NCI-H2081 (cell line): Measurements from ENCODE around the gene RALA.
"Not testable (repeated sequence)": the region's sequence is repeated elsewhere in the genome, so short reads cannot be mapped to it uniquely, and the experiment has no call there.

ENCODE experiments used
- DNase-seq, 2 experiments: peaks; one replicate each; lab custom pipeline; 2025; lab: John Stamatoyannopoulos, UW

Gene RALA

GRCh38 chr7:39727231-39728012 lies 104.0 kb downstream of the RALA start:
- no peak for DNase-seq

DNA sequence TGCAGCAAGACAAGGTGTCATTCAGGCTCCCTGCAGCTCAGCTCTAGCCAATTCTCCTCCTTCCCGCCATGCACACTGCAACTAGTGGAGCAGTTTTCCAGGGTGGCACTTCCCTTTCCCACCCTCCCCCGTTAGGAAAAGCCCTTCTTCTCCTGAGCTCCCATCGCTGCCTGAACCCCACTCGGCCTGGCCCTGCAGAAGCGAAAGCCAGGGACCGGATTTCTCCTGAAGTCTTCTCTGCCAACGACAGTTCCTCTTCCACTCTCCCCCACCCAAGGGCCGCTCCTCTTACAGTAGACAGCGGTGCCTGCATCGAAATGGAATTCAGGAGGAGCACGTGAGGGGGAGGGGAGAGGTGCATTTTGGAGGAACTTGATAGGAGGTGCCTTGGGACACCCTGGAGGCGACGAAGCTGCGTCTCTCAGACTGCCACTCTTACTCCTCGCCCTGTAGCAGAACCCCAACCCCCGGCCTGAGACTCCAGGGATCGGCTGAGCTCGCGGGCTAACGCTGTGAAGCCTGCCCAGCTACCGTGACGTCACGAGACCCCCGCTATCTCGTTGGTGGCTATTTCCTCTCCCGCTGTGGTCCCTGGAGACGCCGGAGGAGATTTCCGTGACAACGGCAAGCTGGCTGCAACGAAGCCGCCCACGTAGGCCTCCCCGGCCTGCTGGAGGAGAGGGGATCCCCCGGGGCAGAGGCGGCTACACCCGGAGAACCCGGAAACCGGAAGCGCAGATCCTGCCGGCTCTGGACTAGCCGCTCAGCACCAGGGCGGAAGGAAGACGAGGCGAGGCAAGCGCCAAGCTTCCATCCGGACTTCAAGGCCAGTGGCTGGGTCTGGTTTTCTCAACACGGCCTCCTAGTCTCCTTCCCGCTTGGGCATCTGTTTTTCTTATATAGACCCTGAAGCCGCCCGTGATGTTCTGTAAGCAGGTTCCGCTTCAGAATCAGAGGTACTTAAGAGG lies 109.7 kb downstream of the RALA start:
- peak; percentile 97 to 98 for DNase-seq

GRCh38 chr7:39733881-39734632 lies 110.7 kb downstream of the RALA start:
- DNase-seq: peak in 1 of 2 experiments; percentile 28

DNA sequence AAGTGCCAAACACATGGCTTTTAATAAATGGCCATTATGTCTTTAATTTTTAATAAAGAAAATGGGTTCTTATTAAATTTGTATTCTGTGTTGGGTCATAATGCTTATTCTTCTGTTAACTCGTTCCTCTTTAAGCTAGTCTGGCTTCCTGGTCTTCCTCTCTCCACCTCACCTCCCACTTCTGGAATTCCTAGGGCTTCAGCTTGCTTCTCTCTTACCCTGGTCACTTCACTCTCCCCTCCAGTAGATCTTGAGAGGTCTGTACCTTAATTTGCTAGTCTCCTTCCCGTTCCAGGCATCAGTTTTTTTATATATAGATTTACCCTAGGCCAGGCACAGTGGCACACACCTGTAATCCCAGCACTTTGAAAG lies 111.2 kb downstream of the RALA start:
- DNase-seq: no peak

DNA sequence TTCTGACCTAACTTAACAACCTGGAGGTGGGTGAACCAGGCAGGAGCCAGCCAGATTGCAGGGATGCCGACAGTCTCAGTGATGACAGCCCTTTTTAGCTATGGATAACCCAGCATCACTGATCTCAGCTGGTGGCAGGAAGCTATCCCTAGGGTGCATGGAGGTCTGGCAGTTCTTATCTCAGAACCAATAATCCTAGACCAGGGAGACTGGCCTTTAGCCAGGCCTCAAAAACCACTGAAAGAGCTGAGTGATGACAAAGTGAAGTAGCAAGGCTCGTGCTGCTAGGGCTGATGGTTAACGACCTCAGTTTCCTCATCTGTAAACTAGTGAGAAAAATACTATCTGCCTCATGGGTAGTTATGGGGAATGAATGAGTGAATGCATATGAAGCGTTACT lies 112.5 kb downstream of the RALA start:
- no peak for DNase-seq

DNA sequence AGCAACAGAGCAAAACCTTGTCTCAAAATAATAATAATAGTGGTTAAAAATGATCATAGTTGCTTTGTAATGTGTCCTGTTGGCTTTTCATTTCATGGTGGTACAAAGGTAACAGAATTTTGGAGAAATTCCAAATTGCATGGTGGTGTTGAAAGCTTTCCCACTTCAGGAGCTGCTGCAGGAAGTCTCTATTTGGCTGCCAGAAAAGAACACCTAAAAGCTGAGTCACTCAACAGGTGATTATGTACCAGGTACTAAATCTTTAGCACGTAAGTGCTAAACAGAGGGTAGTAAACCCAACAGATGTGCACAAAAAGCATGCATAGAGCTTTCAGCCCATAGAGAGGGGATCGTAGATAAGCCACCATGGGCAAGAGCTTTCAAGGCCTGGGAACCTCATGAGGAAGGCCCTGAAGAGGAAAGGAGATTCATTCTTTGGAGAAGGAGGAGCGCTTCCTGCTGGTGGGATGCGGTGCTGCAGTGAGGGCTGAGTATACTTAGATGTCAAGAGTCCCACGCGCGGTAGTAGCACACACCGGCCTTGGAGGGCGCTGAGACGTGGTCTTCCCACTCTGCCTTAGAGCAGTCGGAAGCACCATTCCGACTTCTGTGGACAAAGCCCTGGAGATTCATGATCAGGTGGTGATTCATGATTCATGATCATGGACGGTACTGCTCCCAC lies 118.7 kb downstream of the RALA start:
- DNase-seq: peak in 1 of 2 experiments; percentile 21

- no peak for DNase-seq
These were observed 121.2 kb downstream of the RALA start for GRCh38 chr7:39744620-39745019.

GRCh38 chr7:39745320-39745719 lies 121.9 kb downstream of the RALA start:
- DNase-seq: no peak

DNA sequence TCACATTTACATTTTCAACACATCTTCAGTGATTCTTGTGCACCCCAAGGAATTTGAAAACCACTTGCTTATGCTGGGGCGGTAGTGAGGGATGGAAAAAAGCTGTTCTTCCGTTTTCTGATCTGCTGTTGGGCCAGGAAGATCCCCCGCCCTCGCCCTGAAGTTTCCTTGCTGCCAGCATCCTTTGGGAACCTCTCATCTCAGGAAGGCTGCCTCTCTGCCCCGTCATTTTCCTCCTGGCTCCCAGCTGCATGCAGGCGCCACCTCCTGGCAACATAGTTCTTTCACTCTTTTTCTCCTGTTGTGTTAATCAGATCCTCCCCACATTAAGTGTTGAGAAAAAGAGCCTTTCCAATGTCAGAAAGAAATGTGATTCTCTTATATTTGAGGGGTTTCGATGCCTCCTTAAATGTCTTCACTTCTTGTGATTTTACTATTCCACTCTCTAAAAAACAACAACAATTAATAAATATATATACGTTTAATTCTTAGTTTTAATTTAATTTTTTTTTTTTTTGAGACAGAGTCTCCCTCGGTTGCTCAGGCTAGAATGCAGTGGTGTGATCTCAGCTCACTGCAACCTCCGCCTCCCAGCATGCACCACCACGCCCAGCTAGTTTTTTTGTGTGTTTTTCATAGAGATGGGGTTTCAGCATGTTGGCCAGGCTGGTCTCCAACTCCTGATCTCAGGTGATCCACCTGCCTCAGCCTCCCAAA lies 122.9 kb downstream of the RALA start:
- DNase-seq: peak; percentile 79 to 80

DNA sequence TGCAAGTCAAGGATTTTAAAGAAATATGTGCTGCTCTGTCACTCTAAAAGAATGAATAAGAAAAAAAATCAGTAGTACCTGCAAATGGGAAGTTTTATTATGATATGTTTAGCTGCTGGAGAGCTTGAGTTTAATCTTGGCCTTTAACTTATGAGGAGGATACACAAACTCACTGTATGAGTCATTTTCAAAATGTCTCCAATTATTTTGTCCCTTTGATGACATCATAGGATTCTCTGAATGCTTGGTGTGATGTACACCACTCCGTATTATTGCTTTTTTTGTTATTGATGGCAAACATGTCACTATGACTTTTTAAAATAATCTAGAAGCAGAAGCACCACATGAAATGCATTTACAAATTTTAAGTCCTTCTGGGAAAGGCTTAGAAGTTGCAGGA lies 125.8 kb downstream of the RALA start:
- DNase-seq: no peak

GRCh38 chr7:39749717-39750116 lies 126.3 kb downstream of the RALA start:
- DNase-seq: no peak

- no peak for DNase-seq
These were observed 127.1 kb downstream of the RALA start for GRCh38 chr7:39750253-39751077.

DNA sequence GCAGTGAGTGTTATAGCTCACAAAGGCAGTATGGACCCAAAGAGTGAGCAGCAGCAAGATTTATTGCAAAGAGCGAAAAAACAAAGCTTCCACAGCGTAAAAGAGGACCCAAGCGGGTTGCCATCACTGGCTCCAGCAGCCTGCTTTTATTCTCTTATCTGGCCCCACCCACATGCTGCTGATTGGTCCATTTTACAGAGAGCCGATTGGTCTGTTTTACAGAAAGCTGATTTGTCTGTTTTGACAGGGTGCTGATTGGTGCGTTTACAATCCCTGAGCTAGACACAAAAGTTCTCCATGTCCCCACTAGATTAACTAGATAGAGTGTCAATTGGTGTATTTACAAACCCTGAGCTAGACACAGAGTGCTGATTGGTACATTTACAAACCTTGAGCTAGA lies 129.9 kb downstream of the RALA start:
- DNase-seq: not testable (repeated sequence)

DNA sequence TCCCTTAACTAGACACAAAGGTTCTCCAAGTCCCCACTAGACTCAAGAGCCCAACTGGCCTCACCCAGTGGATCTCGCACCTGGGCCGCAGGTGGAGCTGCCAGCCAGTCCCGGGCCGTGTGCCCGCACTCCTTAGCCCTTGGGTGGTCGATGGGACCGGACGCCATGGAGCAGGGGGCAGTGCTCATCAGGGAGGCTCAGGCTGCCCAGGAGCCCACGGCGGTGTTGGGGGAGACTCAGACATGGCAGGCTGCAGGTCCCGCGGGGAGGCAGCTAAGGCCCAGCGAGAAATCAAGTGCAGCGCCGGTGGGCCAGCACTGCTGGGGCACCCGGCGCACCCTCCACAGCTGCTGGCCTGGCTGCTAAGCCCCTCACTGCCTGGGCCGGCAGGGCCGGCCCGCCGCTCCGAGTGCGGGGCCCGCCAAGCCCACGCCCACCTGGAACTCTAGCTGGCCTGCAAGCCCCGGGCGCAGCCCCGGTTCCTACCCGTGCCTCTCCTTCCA lies 130.5 kb downstream of the RALA start:
- DNase-seq: no peak

DNA sequence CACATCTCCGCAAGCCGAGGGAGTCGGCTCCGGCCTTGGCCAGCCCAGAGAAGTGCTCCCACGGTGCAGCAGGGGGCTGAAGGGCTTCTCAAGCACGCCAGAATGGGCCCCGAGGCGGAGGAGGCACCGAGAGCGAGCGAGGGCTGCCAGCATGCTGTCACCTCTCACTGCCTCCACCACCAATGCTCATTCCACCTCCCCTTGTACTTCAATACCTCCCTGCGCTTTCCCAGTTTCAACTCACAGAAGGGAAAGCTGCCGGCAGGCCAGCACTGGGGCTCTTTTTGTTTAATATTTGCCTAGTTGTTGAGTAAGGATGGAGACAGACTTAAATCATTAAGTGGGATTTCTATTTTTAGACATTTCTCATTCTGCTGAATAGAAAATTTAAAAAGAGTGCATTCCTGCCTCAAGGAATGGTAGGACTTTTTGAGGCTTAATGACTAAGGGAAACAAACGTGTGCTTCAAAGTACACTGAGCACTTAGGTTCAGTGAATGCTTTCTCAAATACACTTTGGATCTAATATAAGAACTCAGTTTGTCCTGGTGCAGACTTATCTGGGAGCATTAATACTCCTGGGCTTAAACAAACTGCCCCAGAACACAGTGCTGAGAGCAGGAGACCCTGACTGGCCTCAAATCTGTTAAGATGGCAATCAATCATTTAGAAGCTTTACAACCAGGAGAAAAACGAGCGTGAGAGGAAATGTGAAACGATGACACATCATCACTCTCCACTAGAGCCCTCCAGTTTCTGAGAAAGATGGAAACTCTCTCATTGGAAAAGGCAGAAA lies 131.2 kb downstream of the RALA start:
- no peak for DNase-seq

- DNase-seq: no peak
These were observed 134.2 kb downstream of the RALA start for GRCh38 chr7:39757604-39758003.
